K562 (cell line): ENCODE results near the gene KLHL25. TPM values are rescaled to one million over a fixed set of nuclear protein-coding genes. Genes with fewer than 3 reads are reported as not detected.

Experiments
- ATAC-seq: fragments of 200-7000 bp; cut with Tn5 transposase; 3 replicates; pipeline ENCODE4 v1.9.1; 2020; ENCODE audit warnings: moderate library complexity
- BruUV-seq: library from RNA; stranded (reverse); fragments of 400-500 nt; replicated peaks from 2 replicates; lab custom pipeline; 2021; lab: Mats Ljungman, UMichigan
- CTCF ChIA-PET: fragments of 300-600 bp; formaldehyde crosslinking; extraction: SDS; loops from one replicate; lab custom pipeline; 2021; ENCODE audit warnings: low intra/inter-chr PET ratio; lab: Yijun Ruan, JAX
- POLR2A ChIA-PET: fragments of 300-600, 350-650 bp; sonication (Branson Sonifier 250); formaldehyde crosslinking; extraction: SDS; loops from one replicate; lab custom pipeline; 2021; ENCODE audit warnings: antibody characterized with exemption, inconsistent platforms; lab: Yijun Ruan, JAX
- DNase-seq, 4 experiments: peaks; one replicate each; pipeline versions ENCODE4 v3.0.0 to v3.0.0-alpha.2; 2011 to 2018; ENCODE audit warnings: low spot score in 3 of 4, mixed read lengths in 3 of 4; ENCODE audit errors: extremely low read depth in 1 of 4
- FAIRE-seq: peaks from 2 replicates; lab custom pipeline; 2011; peaks lifted over from hg19 to GRCh38; lab: Jason Lieb, UNC
- H2AFZ ChIP-seq: 2 replicates; pipeline ENCODE4 v1.6.0; 2011; ENCODE audit warnings: low read depth, low read length, control low read depth, inconsistent platforms
- H3K27ac ChIP-seq: fragments of 200-600 bp; 3 replicates; pipeline ENCODE4 v1.8.0; 2011; ENCODE audit warnings: low read depth, mild to moderate bottlenecking, control low read depth, inconsistent platforms, low read length, moderate library complexity, mixed read lengths; ENCODE audit errors: extremely low read depth
- H3K27me3 ChIP-seq, 2 experiments: fragments of 300-600 bp in 1 of 2; 2 replicates in 1 of 2; 3 replicates in 1 of 2; pipeline versions ENCODE4 v1.6.0 to v1.8.0; 2011; ENCODE audit warnings: inconsistent platforms in 2 of 2, low read length in 2 of 2, mild to moderate bottlenecking in 1 of 2, mixed read lengths in 1 of 2, moderate library complexity in 1 of 2; ENCODE audit not compliant: control insufficient read depth in 2 of 2, insufficient read depth in 2 of 2
- H3K36me3 ChIP-seq: fragments of 300-600 bp; 3 replicates; pipeline ENCODE4 v1.8.0; 2011; ENCODE audit warnings: mild to moderate bottlenecking, low read length, inconsistent platforms; ENCODE audit not compliant: control insufficient read depth, insufficient read depth
- H3K4me1 ChIP-seq, 2 experiments: fragments of 200-600 bp in 1 of 2; replicated peaks in 1 of 2; 2 replicates in 1 of 2; 3 replicates in 1 of 2; pipeline versions ENCODE4 v1.5.1 to v1.8.0; 2011; ENCODE audit warnings: inconsistent platforms in 2 of 2, low read length in 2 of 2, mild to moderate bottlenecking in 1 of 2, mixed read lengths in 1 of 2, moderate library complexity in 1 of 2; ENCODE audit not compliant: control insufficient read depth in 2 of 2, insufficient read depth in 2 of 2
- H3K4me2 ChIP-seq: 2 replicates; pipeline ENCODE4 v1.6.1; 2011; ENCODE audit warnings: low read length, control low read depth, inconsistent platforms, mixed read lengths; ENCODE audit not compliant: insufficient read depth
- H3K4me3 ChIP-seq: fragments of 200-600 bp; sonication (generic), shearing (Covaris generic); 2 replicates; pipeline ENCODE4 v1.5.1; 2016; ENCODE audit warnings: control low read depth, inconsistent platforms
- H3K79me2 ChIP-seq: fragments of 200-600 bp; 3 replicates; pipeline ENCODE4 v1.8.0; 2011; ENCODE audit warnings: low read length, inconsistent platforms; ENCODE audit not compliant: control insufficient read depth, insufficient read depth
- H3K9ac ChIP-seq, 2 experiments: 2 replicates each; pipeline versions ENCODE4 v1.6.0 to v1.6.1; 2011; ENCODE audit warnings: low read depth in 2 of 2, low read length in 2 of 2, control low read depth in 1 of 2, inconsistent platforms in 1 of 2, mild to moderate bottlenecking in 1 of 2, mixed read lengths in 1 of 2; ENCODE audit not compliant: insufficient read depth in 1 of 2
- H3K9me1 ChIP-seq: one replicate; pipeline ENCODE4 v1.6.0; 2011; ENCODE audit warnings: inconsistent platforms, mild to moderate bottlenecking, low read length, moderate library complexity; ENCODE audit not compliant: control insufficient read depth, insufficient read depth
- H3K9me3 ChIP-seq: replicated peaks from 2 replicates; pipeline ENCODE4 v1.5.1; 2011; ENCODE audit warnings: low read depth, low read length, inconsistent platforms; ENCODE audit not compliant: control insufficient read depth, insufficient read depth
- H4K20me1 ChIP-seq: replicated peaks from 2 replicates; pipeline ENCODE4 v1.6.1; 2011; ENCODE audit warnings: low read length, inconsistent platforms, mixed read lengths; ENCODE audit not compliant: control insufficient read depth, insufficient read depth
- AFF1 ChIP-seq, 2 experiments: fragments of 450-650 bp; IDR thresholded peaks; 2 replicates each; pipeline ENCODE4 v1.6.1; 2018; ENCODE audit warnings: mild to moderate bottlenecking in 2 of 2, low read depth in 1 of 2; ENCODE audit not compliant: partially characterized antibody in 2 of 2
- ARHGAP35 ChIP-seq: fragments of 450-650 bp; IDR thresholded peaks from 2 replicates; pipeline ENCODE4 v1.6.1; 2018; ENCODE audit not compliant: partially characterized antibody
- ELK1 ChIP-seq: sonication (generic); formaldehyde crosslinking; IDR thresholded peaks from 2 replicates; pipeline ENCODE4 v1.8.1; 2022; ENCODE audit warnings: missing genetic modification reagents
- HDGF ChIP-seq: fragments of 450-650 bp; IDR thresholded peaks from 2 replicates; pipeline ENCODE4 v1.6.1; 2016
- HNRNPK ChIP-seq: fragments of 200-400 bp; formaldehyde crosslinking; IDR thresholded peaks from one replicate; pipeline ENCODE4 v1.6.1; 2018; ENCODE audit warnings: mild to moderate bottlenecking, low read depth, low read length; ENCODE audit not compliant: poor library complexity, severe bottlenecking
- KAT8 ChIP-seq: fragments of 450-650 bp; IDR thresholded peaks from 2 replicates; pipeline ENCODE4 v1.6.1; 2016; ENCODE audit warnings: low read depth, mild to moderate bottlenecking
- KLF10 ChIP-seq: fragments of 250-450 bp; sonication (Bioruptor Pico); IDR thresholded peaks from 2 replicates; pipeline ENCODE4 v1.6.1; 2021; ENCODE audit warnings: matching md5 sums
- NFE2 ChIP-seq: IDR thresholded peaks from 2 replicates; pipeline ENCODE4 v1.6.1; 2014; ENCODE audit warnings: antibody characterized with exemption, low read depth
- NKRF ChIP-seq: fragments of 450-650 bp; IDR thresholded peaks from 2 replicates; pipeline ENCODE4 v1.6.1; 2016; ENCODE audit warnings: borderline replicate concordance
- NUFIP1 ChIP-seq: fragments of 450-650 bp; IDR thresholded peaks from 2 replicates; pipeline ENCODE4 v1.6.1; 2018; ENCODE audit not compliant: partially characterized antibody
- PCBP1 ChIP-seq: fragments of 200-400 bp; formaldehyde crosslinking; IDR thresholded peaks from 2 replicates; pipeline ENCODE4 v1.6.1; 2018; ENCODE audit warnings: mild to moderate bottlenecking, low read depth, low read length; ENCODE audit not compliant: poor library complexity, severe bottlenecking
- SMARCC2 ChIP-seq: fragments of 450-650 bp; IDR thresholded peaks from 2 replicates; pipeline ENCODE4 v1.6.1; 2017; ENCODE audit warnings: antibody characterized with exemption, moderate library complexity, mild to moderate bottlenecking, low read depth
- TBP ChIP-seq: optimal IDR thresholded peaks from 2 replicates; pipeline ENCODE3; 2011; ENCODE audit warnings: low read depth, low read length, improper control_type of control experiment
- ZFP36 ChIP-seq: fragments of 150-350 bp; IDR thresholded peaks from 2 replicates; pipeline ENCODE4 v1.6.1; 2018; ENCODE audit warnings: low read length, low read depth; ENCODE audit not compliant: partially characterized antibody
- ZNF174 ChIP-seq: fragments of 250-450 bp; sonication (Bioruptor Pico); IDR thresholded peaks from 2 replicates; pipeline ENCODE4 v1.4.0; 2020; ENCODE audit warnings: mild to moderate bottlenecking
- WGBS: fragments of 100-300 bp; shearing (Covaris generic); methylation state at CpG from one replicate; pipeline ENCODE4 v1.1.6; 2016; ENCODE audit warnings: low coverage, mixed read lengths; ENCODE audit not compliant: insufficient coverage; ENCODE audit errors: missing lambda C conversion rate; 5-methylcytosine and 5-hydroxymethylcytosine counted together
- in situ Hi-C: fragments of 300-500 bp; cut with MboI; formaldehyde crosslinking; loops from 4 replicates; pipeline ENCODE4 v1.15.0; 2018; ENCODE audit warnings: inconsistent platforms, mixed read lengths
- intact Hi-C: fragments of 100-400 bp; cut with micrococcal nuclease; formaldehyde crosslinking; loops from 2 replicates; pipeline ENCODE4 v1.14.2; 2022
- polyA plus RNA-seq, 8 experiments: library from polyadenylated mRNA; depleted of rRNA in 4 of 8; stranded (reverse) in 5 of 8; unstranded in 3 of 8; fragments of >200 nt; fragmentation: Nextera tagmentation in 2 of 8; fragmentation: Illumina TruSeq in 1 of 8; extraction: Ambion mirVana in 2 of 8; extraction: Trizol in 1 of 8; gene quantifications; 2 replicates each; pipeline versions ENCODE4 v1.2.1 to v1.2.3, GENCODE V29; 2011 to 2014; ENCODE audit warnings: inconsistent platforms in 1 of 8, missing spikeins in 1 of 8
- total RNA-seq, 7 experiments: library from RNA; depleted of rRNA in 6 of 7; stranded (reverse); fragments of >200 nt in 6 of 7; fragmentation: Illumina TruSeq in 2 of 7; extraction: Trizol in 2 of 7; gene quantifications; 2 replicates each; pipeline versions ENCODE4 v1.2.1 to v1.2.3, GENCODE V29; 2011 to 2021; ENCODE audit warnings: low replicate concordance in 1 of 7

The KLHL25 gene
- total and polyA plus RNA-seq, 9 of the 15 experiments (the other 6 are each of a cell fraction or from before 2014, with no cell fraction given) = 0.04 to 0.14 (median 0.10) TPM; not detected in 3

- H3K4me2 ChIP-seq = no peak overlapping the region
- no peak for ATAC-seq
- WGBS = 2% methylated on average over 5 of the region's 7 CpGs
- H3K4me3 ChIP-seq = no peak overlapping the region
- no peak overlapping the region for H3K27ac ChIP-seq
- DNase-seq = no peak
- H3K9me3 ChIP-seq = no peaks in the 10 kb centered on the region
- intact Hi-C loops = no loop called here
- H3K27me3 ChIP-seq = no peaks in the 10 kb centered on the region
- CTCF ChIA-PET = no interaction called here
- H3K79me2 ChIP-seq = no peaks in the 10 kb centered on the region
- H2AFZ ChIP-seq = no peak overlapping the region
- POLR2A ChIA-PET = interaction anchor here (1.0 kb wide), 1 partner anchor 10 kb away, joined by 3 read pairs; no protein-coding TSS in a partner anchor
- no peaks in the 10 kb centered on the region for H3K36me3 ChIP-seq
- FAIRE-seq = no peak
- H4K20me1 ChIP-seq = no peaks in the 10 kb centered on the region
- no TSS peak for BruUV-seq
- H3K9me1 ChIP-seq = no peaks in the 10 kb centered on the region
- H3K4me1 ChIP-seq = no peaks in the 10 kb centered on the region; a peak in 1 of 5 replicates
- in situ Hi-C loops = no loop called here
- no peak overlapping the region for H3K9ac ChIP-seq
- no peak for TF ChIP-seq ZFP36
- TF ChIP-seq NKRF = no peak
- no peak for TF ChIP-seq NFE2
- TF ChIP-seq PCBP1 = no peak
- TF ChIP-seq ELK1 (CRISPR knock-in tag) = no peak
- no peak for TF ChIP-seq ZNF174 (CRISPR knock-in tag)
- no peak for TF ChIP-seq KLF10 (CRISPR knock-in tag)
- TF ChIP-seq AFF1 (IDR thresholded peaks at IDR 0.05; ENCODE audit: low read depth in 1 of 2, partially characterized antibody in 2 of 2) = no peak
- TF ChIP-seq SMARCC2 = no peak
- no peak for TF ChIP-seq NUFIP1
- no peak for TF ChIP-seq KAT8
- no peak for TF ChIP-seq ARHGAP35
- no peak for TF ChIP-seq TBP
- no peak for TF ChIP-seq HDGF
- no peak for TF ChIP-seq HNRNPK
These were observed 83.0 kb downstream of the KLHL25 start for GRCh38 chr15:85711580-85712192.
